ENCODE data around the gene VCL.
"Not testable (repeated sequence)": the region's sequence is repeated elsewhere in the genome, so short reads cannot be mapped to it uniquely, and the experiment has no call there.

- TF ChIP-seq CTCF (IDR thresholded peaks at IDR 0.05); EP300 (IDR thresholded peaks at IDR 0.05; ENCODE audit: borderline replicate concordance in 1 of 2, low read depth in 1 of 2, low read length in 1 of 2); POLR2AphosphoS5 (IDR thresholded peaks at IDR 0.05; ENCODE audit: low read depth, low read length); JUND (IDR thresholded peaks at IDR 0.05); TAF1 (IDR thresholded peaks at IDR 0.05; ENCODE audit: borderline replicate concordance, low read depth, low read length): not testable (repeated sequence)
These were observed 140.7 kb downstream of the VCL start for GRCh38 chr10:74138596-74138995.

Measured in SK-N-SH (cell line).